H9 (cell line): ENCODE results near the gene XG. TPM values are rescaled to one million over a fixed set of nuclear protein-coding genes. Genes with fewer than 3 reads are reported as not detected.

ENCODE experiments used
- DNase-seq: peaks from one replicate; pipeline ENCODE4 v3.0.0-alpha.2; 2017
- H2AFZ ChIP-seq: one replicate; pipeline ENCODE4 v1.6.1; 2013; ENCODE audit warnings: mild to moderate bottlenecking, low read length, control low read depth, moderate library complexity
- H2AK5ac ChIP-seq: 2 replicates; pipeline ENCODE4 v1.6.1; 2013; ENCODE audit warnings: low read length, control low read depth, mixed read lengths; ENCODE audit not compliant: insufficient read length
- H2BK120ac ChIP-seq: one replicate; pipeline ENCODE4 v1.6.1; 2013; ENCODE audit warnings: low read depth, mild to moderate bottlenecking, low read length, control low read depth, inconsistent platforms; ENCODE audit not compliant: poor library complexity, severe bottlenecking
- H2BK12ac ChIP-seq: 2 replicates; pipeline ENCODE4 v1.6.1; 2013; ENCODE audit warnings: low read length, control low read depth, mixed read lengths, low read depth; ENCODE audit not compliant: insufficient read length
- H2BK15ac ChIP-seq: 2 replicates; pipeline ENCODE4 v1.6.1; 2013; ENCODE audit warnings: low read depth, low read length, control low read depth
- H2BK20ac ChIP-seq: one replicate; pipeline ENCODE4 v1.6.1; 2013; ENCODE audit warnings: low read depth, mild to moderate bottlenecking, low read length, control low read depth, inconsistent platforms; ENCODE audit not compliant: poor library complexity, severe bottlenecking
- H2BK5ac ChIP-seq: 2 replicates; pipeline ENCODE4 v1.6.1; 2013; ENCODE audit warnings: low read length, control low read depth, mixed read lengths; ENCODE audit not compliant: insufficient read length
- H3K14ac ChIP-seq: 2 replicates; pipeline ENCODE4 v1.6.1; 2013; ENCODE audit warnings: low read length, control low read depth; ENCODE audit not compliant: insufficient read depth
- H3K18ac ChIP-seq: 2 replicates; pipeline ENCODE4 v1.6.1; 2013; ENCODE audit warnings: low read depth, mild to moderate bottlenecking, mixed read lengths, low read length, control low read depth; ENCODE audit not compliant: insufficient read length
- H3K23ac ChIP-seq: 2 replicates; pipeline ENCODE4 v1.6.1; 2013; ENCODE audit warnings: low read length, control low read depth, mixed read lengths, low read depth; ENCODE audit not compliant: insufficient read length
- H3K23me2 ChIP-seq: 2 replicates; pipeline ENCODE4 v1.6.1; 2013; ENCODE audit warnings: low read depth, mild to moderate bottlenecking, mixed read lengths, low read length, control low read depth; ENCODE audit not compliant: insufficient read length, poor library complexity, severe bottlenecking
- H3K27ac ChIP-seq: 2 replicates; pipeline ENCODE4 v1.5.1; 2013; ENCODE audit warnings: low read length, control low read depth, mixed read lengths, low read depth; ENCODE audit not compliant: insufficient read length
- H3K27me3 ChIP-seq: 2 replicates; pipeline ENCODE4 v1.6.1; 2013; ENCODE audit warnings: low read length, control low read depth, inconsistent platforms; ENCODE audit not compliant: insufficient read depth
- H3K4ac ChIP-seq: 2 replicates; pipeline ENCODE4 v1.6.1; 2013; ENCODE audit warnings: low read depth, mild to moderate bottlenecking, control low read depth, inconsistent platforms, low read length, moderate library complexity
- H3K4me1 ChIP-seq: 2 replicates; pipeline ENCODE4 v1.6.1; 2013; ENCODE audit warnings: low read length, control low read depth, inconsistent platforms; ENCODE audit not compliant: insufficient read depth
- H3K4me2 ChIP-seq: 2 replicates; pipeline ENCODE4 v1.6.1; 2013; ENCODE audit warnings: low read length, control low read depth, mixed read lengths; ENCODE audit not compliant: insufficient read length, insufficient read depth
- H3K56ac ChIP-seq: 2 replicates; pipeline ENCODE4 v1.6.1; 2013; ENCODE audit warnings: low read depth, mild to moderate bottlenecking, mixed read lengths, low read length, control low read depth; ENCODE audit not compliant: insufficient read length
- H3K79me1 ChIP-seq: 2 replicates; pipeline ENCODE4 v1.6.1; 2013; ENCODE audit warnings: low read depth, mild to moderate bottlenecking, moderate library complexity, low read length, control low read depth, inconsistent platforms; ENCODE audit not compliant: insufficient read depth, poor library complexity, severe bottlenecking
- H3K79me2 ChIP-seq: 2 replicates; pipeline ENCODE4 v1.6.1; 2013; ENCODE audit warnings: low read length, control low read depth, inconsistent platforms; ENCODE audit not compliant: insufficient read depth
- H3K9ac ChIP-seq: 2 replicates; pipeline ENCODE4 v1.6.1; 2013; ENCODE audit warnings: low read length, control low read depth, mixed read lengths; ENCODE audit not compliant: insufficient read length; ENCODE audit errors: extremely low read depth
- H3K9me3 ChIP-seq: one replicate; pipeline ENCODE4 v1.6.1; 2013; ENCODE audit warnings: low read depth, low read length, inconsistent platforms; ENCODE audit not compliant: control insufficient read depth
- H3T11ph ChIP-seq: one replicate; pipeline ENCODE4 v1.6.1; 2013; ENCODE audit warnings: mild to moderate bottlenecking, low read length, control low read depth, inconsistent platforms
- H4K20me1 ChIP-seq: one replicate; pipeline ENCODE4 v1.6.1; 2013; ENCODE audit not compliant: control insufficient read depth, insufficient read length, insufficient read depth
- H4K5ac ChIP-seq: 2 replicates; pipeline ENCODE4 v1.6.1; 2013; ENCODE audit warnings: low read depth, mild to moderate bottlenecking, mixed read lengths, low read length, control low read depth; ENCODE audit not compliant: insufficient read length
- H4K8ac ChIP-seq: replicated peaks from 2 replicates; pipeline ENCODE4 v1.6.1; 2013; ENCODE audit warnings: low read length, control low read depth, mixed read lengths, low read depth; ENCODE audit not compliant: insufficient read length
- H4K91ac ChIP-seq: 2 replicates; pipeline ENCODE4 v1.6.1; 2013; ENCODE audit warnings: low read depth, mild to moderate bottlenecking, moderate library complexity, mixed read lengths, low read length, control low read depth; ENCODE audit not compliant: insufficient read length
- H3K27ac Mint-ChIP-seq, 3 experiments: 2 replicates in 2 of 3; 3 replicates in 1 of 3; pipeline ENCODE4 v1.8.0; 2020 to 2021; ENCODE audit warnings: mixed read lengths in 3 of 3, mild to moderate bottlenecking in 1 of 3, moderate library complexity in 1 of 3
- H3K27me3 Mint-ChIP-seq: 2 replicates; pipeline ENCODE4 v1.8.0; 2021; ENCODE audit warnings: low read depth, mild to moderate bottlenecking, moderate library complexity, mixed read lengths
- H3K36me3 Mint-ChIP-seq, 3 experiments: 2 replicates in 2 of 3; 3 replicates in 1 of 3; pipeline ENCODE4 v1.8.0; 2020 to 2021; ENCODE audit warnings: low read depth in 3 of 3, mixed read lengths in 3 of 3; ENCODE audit not compliant: insufficient read depth in 1 of 3
- H3K4me1 Mint-ChIP-seq, 2 experiments: 2 replicates each; pipeline ENCODE4 v1.8.0; 2020; ENCODE audit warnings: mixed read lengths in 2 of 2
- H3K4me3 Mint-ChIP-seq, 2 experiments: 2 replicates in 1 of 2; 3 replicates in 1 of 2; pipeline ENCODE4 v1.8.0; 2020 to 2021; ENCODE audit warnings: mild to moderate bottlenecking in 2 of 2, mixed read lengths in 2 of 2, moderate library complexity in 1 of 2
- H3K9me3 Mint-ChIP-seq, 2 experiments: 2 replicates in 1 of 2; 3 replicates in 1 of 2; pipeline ENCODE4 v1.8.0; 2020; ENCODE audit warnings: mild to moderate bottlenecking in 2 of 2, mixed read lengths in 2 of 2, moderate library complexity in 1 of 2
- CTCF ChIP-seq: fragments of 200-600 bp; sonication (generic); conservative IDR thresholded peaks from 3 replicates; pipeline ENCODE4 v1.8.0; 2021; ENCODE audit warnings: antibody characterized with exemption, mild to moderate bottlenecking
- total RNA-seq: library from RNA; stranded (reverse); gene quantifications from 2 replicates; pipeline ENCODE4 v1.2.1, GENCODE V29; 2021

Gene XG
- total RNA-seq, 1 experiment from 2014 or later: 1.1 TPM

- Histone ChIP-seq H3K27me3 (no peaks in the 10 kb centered on the region; the same call in 1 of the 2 replicates), H4K20me1 (no peaks in the 10 kb centered on the region), H2BK5ac (no peak overlapping the region), H3K18ac (no peak overlapping the region), H2AK5ac (no peak overlapping the region), H2BK20ac (no peak overlapping the region), H3K23ac (no peak overlapping the region), H3K14ac (no peak overlapping the region), H3K4ac (no peak overlapping the region), H3K9ac (no peak overlapping the region), H3T11ph (no peak overlapping the region), H4K5ac (no peak overlapping the region), H4K8ac (no peak overlapping the region), H4K91ac (no peak overlapping the region), H2AFZ (no peak overlapping the region), H2BK12ac (no peak overlapping the region), H3K27ac (no peak overlapping the region), H3K23me2 (peaks cover 9% of the 10 kb centered on the region), H2BK15ac (no peak overlapping the region), H3K79me2 (no peaks in the 10 kb centered on the region), H3K4me2 (no peak overlapping the region), H3K79me1 (no peaks in the 10 kb centered on the region), H3K4me1 (peaks cover 5% of the 10 kb centered on the region), H3K56ac (no peak overlapping the region), H2BK120ac (no peak overlapping the region), H3K9me3 (no peaks in the 10 kb centered on the region)
- Mint-ChIP-seq H3K36me3 (no peaks in the 10 kb centered on the region; a peak in 1 of 7 replicates), H3K4me3 (no peak overlapping the region), H3K9me3 (no peaks in the 10 kb centered on the region), H3K4me1 (peaks cover 7 to 8% of the 10 kb centered on the region in 2 experiments; a peak in 3 of 4 replicates), H3K27ac (no peak overlapping the region), H3K27me3 (no peaks in the 10 kb centered on the region)
- TF ChIP-seq CTCF: no peak
- DNase-seq: no peak
These were observed 73.0 kb downstream of the XG start for GRCh38 chrX:2824886-2825285.
